GM19025 (cell line): ENCODE measurements around the gene KRTAP1-3.
"Not testable (repeated sequence)": the region's sequence is repeated elsewhere in the genome, so short reads cannot be mapped to it uniquely, and the experiment has no call there.

Experiments
- ATAC-seq: cut with Tn5 transposase; IDR thresholded peaks from one replicate; pipeline ENCODE4 v1.9.1; 2021; ENCODE audit warnings: mild to moderate bottlenecking, low read depth, moderate library complexity; ENCODE audit not compliant: unreplicated experiment

KRTAP1-3 gene

DNA sequence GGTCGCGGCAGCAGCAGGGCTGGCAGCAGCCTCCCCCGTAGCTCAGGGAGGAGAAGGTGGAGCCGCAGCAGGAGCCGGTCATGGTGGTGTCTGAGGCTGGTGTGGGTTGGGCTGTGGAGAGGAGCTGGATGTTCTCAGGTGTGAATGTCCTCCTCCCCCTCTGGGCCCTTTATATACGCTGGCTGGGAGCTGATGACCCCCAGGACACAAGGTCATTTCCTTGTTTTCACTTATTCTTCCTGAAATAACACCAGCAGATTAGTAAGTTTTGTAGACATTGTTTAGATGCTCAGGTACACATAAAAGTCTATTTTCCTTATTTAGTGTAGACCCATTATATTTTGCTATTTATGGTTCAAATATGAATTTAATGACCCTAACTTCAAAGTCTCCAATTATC, 20.5 kb upstream of the KRTAP1-3 start, which contains the start of gene KRTAP2-2:
TSS of gene KRTAP2-2 (minus strand) at position 101 of the 400 bp plus-strand sequence. CDS start at position 82, 19 bp downstream.
- ATAC-seq = not testable (repeated sequence)

DNA sequence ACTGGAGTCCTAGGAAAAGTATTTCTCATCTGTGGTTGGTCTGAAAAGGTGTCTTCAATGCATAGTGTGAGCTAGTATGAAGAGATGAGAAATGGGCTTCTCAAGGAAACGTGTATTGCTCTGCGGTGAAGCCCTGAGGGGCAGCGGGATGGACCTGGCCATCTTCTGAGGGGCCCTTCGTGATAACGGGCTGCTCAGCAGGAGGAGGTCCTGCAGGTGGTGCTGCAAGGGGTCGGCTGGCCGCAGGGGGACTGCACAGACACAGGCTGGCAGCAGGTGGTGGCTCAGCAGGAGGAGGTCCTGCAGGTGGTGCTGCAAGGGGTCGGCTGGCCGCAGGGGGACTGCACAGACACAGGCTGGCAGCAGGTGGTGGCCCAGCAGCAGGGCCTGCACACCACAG, 19.9 kb upstream of the KRTAP1-3 start:
- not testable (repeated sequence) for ATAC-seq

DNA sequence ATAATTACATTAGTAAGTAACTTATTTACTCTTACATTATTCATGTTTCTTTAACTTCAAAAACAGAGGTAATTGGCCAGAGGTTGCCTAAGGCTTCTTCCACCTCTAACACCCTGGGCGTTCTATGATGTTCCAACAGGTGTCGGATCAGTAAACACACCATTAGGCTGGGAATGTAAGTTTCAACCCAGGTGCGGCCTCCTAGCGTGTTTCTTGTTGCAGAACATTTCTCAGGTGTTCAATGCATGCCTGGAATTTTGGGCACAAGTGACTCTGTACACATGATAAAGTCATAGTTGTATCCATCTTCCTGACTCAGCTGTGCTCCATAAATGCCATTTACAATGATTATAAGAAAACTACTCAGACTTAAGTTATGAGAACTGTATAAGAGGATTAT, 19.4 kb upstream of the KRTAP1-3 start:
- ATAC-seq = no peak

DNA sequence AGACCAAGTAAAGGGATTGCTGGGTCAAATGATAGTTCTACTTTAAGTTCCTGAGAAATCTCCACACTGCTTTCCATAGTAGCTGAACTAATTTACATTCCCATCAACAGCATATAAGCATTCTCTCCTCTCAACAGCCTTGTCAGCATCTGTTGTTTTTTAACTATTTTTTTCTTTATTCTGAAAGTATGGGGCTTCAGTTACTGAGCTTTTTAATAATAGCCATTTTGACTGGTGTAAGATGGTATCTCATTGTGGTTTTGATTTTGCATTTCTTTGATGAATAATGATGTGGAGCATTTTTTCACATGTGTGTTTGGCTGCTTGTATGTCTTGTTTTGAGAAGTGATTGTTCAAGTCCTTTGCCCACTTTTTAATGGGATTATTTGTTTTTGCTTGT, 17.9 kb upstream of the KRTAP1-3 start:
- no peak for ATAC-seq

DNA sequence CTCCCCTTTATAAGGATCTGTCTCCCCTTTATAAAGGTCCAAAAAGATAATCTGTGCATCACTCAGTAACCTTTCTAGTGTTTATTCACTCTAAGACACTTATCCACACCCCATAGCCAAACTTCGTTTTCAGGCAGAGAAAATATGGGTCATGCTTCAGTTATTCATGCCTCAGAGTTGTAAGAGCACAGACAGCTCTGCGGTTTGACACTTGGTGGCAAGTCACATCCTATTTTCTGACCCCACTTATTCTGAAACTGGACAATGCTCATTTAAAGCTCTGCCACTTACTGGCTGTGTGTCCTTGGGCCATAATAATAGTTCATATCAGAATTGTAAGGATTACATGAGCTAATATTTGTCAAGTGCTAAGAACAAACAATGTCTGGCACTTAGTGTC, 14.4 kb upstream of the KRTAP1-3 start:
- ATAC-seq = no peak

DNA sequence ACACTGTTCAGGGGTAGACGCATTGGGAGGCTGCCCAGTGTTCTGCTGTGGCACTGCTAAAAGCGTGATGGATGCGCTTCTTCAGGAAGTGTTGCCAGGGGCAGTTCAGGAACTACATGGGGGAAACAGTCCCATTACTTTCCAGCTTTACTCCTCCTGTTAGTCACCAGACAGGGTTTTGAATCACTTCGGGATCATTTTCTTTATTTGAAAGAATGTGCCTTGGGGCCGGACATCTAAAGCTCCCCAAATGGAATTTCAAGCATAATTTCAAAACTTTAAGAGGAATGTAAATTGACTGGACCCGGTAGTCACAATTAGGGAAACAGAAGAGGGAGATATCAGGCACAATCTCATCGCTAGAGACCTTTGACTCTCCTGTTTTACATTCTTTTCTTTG, 13.8 kb upstream of the KRTAP1-3 start:
- no peak for ATAC-seq

DNA sequence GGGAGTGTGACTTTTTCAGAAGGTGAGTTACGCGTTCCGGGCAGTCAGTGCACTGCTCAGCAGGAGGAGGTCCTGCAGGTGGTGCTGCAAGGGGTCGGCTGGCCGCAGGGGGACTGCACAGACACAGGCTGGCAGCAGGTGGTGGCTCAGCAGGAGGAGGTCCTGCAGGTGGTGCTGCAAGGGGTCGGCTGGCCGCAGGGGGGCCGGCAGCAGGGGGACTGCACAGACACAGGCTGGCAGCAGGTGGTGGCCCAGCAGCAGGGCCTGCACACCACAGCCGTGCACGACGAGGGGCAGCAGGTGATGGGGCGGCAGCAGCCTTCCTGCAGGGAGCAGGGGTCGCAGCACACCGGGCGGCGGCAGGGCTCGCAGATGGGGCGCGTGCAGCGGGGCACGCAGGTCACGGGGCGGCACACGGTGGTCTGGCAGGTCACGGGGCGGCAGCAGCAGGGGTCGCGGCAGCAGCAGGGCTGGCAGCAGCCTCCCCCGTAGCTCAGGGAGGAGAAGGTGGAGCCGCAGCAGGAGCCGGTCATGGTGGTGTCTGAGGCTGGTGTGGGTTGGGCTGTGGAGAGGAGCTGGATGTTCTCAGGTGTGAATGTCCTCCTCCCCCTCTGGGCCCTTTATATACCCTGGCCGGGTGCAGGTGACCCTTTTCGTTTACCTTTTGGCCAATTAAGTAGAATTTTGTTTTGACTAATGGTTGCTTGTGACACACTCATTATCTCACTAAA, 12.2 kb upstream of the KRTAP1-3 start, which contains the start of gene KRTAP2-1:
TSS of gene KRTAP2-1 (minus strand) at position 582 of the 731 bp plus-strand sequence. CDS start at position 533, 49 bp downstream.
- not testable (repeated sequence) for ATAC-seq

DNA sequence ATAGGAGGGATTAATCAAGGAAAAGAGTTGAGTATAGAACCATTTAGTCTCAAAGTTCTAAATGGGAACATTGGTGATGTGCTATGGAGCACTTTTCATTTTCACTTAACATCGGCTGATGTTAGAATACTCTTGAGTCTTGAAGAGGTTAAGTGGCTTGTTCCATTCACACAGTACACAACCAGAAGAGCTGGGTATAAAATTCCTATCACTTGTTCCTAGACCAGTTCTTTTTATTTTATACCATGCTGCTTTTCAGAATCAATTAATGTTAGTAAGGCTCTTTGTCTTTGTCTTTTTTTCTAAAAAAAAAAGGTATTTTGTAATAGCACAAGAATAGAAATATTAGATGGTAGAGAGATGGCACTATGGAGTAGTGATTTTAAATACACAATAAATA, 8.3 kb upstream of the KRTAP1-3 start:
- no peak for ATAC-seq

DNA sequence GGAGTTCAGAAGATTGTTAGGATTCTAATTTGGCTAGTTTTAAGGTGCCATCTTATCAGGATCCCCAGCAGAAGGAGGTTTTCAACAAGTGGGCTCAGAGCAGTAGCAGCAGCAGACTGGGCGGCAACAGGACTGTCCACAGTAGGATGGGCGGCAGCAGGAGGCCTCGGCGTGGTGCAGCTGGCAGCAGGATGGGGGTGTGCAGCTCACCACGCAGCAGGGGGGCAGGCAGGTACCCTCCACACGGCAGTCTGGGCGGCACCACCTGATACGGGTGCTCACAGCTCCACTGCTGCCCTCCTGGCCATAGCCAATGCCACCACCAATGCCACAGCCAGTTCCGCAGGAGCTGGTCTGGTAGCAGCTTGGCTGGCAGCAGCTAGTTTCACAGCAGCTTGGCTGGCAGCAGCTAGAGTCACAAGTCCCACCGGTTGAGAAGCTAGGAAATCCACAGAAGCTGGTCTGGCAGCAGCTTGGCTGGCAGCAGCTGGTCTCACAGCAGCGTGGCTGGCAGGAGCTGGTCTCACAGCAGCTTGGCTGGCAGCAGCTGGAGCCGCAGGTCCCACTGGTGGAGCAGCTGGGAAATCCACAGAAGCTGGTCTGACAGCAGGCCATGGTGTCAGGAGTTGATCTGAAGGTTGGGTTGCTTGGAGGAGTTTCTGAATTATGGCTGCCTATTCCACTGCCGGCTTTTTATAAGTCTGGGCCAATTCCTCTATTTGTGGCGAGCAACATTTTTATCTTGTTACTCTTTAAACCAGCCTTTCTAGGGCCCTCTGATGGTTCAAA, 6.3 kb upstream of the KRTAP1-3 start, which contains the start of gene KRTAP1-1:
TSS of gene KRTAP1-1 (minus strand) at position 668 of the 789 bp plus-strand sequence. CDS start at position 615, 53 bp downstream.
- not testable (repeated sequence) for ATAC-seq

DNA sequence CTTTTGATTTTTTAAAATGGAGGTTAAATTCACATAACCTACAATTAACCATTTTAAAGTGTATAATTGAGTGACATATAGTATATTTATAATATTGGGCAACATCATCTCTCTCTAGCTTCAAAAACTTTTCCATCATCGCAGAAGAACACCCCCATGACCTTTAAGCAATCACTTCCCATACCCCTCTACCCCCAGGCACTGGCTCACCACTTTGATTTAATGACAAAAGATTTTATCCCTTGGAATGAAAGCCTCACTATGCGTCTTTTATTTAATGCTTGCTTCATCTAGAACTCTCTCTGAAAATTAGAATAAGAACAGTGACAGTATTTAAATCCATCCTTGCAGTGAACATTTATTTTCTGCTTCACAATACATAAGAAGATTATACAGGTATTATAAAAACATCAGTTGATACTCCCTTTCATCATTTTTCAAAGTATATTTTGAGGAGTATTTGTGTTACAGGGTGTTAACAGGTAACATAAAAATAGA, 3.2 kb upstream of the KRTAP1-3 start:
- no peak for ATAC-seq

DNA sequence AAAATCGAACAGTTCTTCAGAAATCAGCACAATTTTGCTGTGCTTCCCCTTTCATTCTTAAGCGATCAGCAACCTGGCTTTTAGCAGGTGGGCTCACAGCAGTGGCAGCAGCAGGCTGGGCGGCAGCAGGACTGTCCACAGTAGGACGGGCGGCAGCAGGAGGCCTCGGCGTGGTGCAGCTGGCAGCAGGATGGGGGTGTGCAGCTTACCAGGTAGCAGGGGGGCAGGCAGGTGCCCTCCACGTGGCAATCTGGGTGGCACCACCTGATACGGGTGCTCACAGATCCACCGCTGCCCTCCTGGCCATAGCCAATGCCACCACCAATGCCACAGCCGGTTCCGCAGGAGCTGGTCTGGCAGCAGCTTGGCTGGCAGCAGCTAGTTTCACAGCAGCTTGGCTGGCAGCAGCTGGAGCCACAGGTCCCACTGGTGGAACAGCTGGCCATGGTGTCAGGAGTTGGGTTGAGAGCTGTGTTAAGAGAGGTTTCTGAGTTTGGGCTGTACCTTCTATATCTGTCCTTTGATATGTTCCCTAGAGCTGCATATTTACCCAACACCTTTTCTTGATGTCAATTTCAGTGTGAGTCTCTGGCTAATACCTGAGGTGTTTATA, 4.9 kb downstream of the KRTAP1-3 start, which contains the start of gene KRTAP1-4:
TSS of gene KRTAP1-4 (minus strand) at position 563 of the 613 bp plus-strand sequence. CDS start at position 446, 117 bp downstream.
- ATAC-seq = no peak

DNA sequence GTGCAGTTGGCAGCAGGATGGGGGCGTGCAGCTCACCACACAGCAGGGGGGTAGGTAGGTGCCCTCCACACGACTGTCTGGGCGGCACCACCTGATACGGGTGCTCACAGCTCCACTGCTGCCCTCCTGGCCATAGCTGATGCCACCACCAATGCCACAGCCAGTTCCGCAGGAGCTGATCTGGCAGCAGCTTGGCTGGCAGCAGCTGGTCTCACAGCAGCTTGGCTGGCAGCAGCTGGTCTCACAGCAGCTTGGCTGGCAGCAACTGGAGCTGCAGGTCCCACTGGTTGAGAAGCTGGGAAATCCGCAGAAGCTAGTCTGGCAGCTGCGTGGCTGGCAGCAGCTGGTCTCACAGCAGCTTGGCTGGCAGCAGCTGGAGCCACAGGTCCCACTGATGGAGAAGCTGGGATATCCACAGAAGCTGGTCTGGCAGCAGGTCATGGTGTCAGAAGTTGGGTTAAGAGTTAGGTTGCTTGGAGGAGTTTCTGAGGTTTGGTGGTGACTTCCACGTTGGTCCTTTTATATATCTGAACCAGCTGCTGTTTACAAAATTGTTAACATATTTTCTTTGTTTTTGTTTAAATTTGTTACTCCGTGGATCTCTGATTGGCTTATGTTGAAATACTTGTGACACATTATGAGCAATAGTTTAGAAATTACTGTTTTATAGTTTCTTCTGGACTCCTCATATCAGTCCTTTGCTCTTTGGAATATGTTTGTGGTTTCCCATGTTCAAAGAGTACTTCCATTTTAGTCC, 7.8 kb downstream of the KRTAP1-3 start, which contains the start of gene KRTAP1-5:
TSS of gene KRTAP1-5 (minus strand) at position 494 of the 757 bp plus-strand sequence. CDS start at position 441, 53 bp downstream.
- ATAC-seq = no peak

DNA sequence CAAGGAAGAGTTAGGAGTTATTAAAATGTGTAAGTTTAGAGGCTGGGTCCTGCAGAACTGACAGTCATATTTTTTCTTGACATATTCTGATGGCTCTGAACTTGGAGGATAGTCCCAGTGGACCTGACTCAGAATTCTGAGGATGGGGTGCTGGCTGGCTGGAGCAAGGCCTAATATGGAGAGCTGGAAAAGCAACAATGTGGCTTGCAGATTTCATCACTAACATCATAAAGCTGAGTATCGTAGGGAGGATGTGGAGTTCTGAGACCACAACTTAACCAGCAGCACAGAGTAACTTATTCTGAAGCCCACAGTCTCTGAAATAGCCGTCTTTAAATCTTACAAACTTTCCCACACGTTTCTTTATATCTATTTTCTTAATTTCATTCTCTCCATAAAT, 10.0 kb downstream of the KRTAP1-3 start:
- ATAC-seq = no peak

DNA sequence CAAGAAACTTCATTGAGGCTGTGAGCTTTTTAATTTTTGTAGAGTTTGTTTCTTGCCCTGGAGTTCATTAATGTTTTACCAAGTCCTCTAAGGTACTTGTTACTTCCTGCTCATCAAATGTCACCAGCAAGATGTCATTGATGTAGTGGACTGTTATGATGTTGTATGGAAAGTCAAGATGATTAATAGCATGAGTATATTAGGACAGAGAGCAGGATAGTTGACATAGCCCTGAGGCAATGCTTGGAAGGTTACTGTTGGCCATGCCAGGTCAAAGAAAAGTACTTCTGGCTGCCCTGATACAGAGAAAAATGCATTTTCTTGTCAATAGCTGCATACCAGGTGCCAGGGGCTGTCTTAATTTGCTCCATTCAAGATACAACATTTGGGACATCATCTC, 14.3 kb downstream of the KRTAP1-3 start:
- no peak for ATAC-seq

DNA sequence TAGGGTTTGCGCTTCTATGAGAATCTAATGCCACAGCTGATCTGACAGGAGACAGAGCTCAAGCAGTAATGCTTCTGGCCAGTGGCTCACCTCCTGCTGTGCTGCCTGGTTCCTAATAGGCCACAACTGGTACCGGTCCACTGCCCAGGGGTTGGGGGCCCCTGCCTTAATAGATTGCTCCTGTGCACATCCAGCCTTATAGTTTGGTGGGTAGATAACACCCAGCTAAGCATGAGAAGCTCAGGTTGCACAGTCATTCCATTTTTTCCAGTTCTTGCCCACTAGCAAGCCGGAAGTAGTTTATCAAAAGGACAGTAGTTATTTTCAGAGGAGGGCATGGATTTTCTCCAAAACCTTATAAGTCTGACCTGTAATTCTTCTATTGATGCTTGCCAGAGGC, 15.3 kb downstream of the KRTAP1-3 start:
- ATAC-seq = no peak

DNA sequence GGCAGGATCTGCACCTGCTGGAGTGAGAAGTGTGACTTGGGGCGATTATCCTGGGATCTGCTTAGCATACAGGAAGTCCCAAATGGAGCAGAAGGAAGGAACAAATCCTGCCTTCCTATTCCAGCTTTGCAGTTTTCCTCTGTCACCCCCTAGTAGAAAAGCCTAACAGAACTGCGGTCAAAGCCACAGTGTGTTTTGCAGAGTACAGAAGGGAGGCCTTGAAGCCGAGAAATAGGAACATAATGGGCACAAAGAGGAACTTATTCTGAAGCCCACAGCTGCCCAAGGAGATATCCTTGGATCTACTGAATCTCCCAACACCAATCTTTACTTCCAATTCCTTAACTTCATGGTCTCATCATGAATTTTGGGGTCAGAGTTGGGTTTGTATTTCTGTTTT, 16.1 kb downstream of the KRTAP1-3 start:
- no peak for ATAC-seq

DNA sequence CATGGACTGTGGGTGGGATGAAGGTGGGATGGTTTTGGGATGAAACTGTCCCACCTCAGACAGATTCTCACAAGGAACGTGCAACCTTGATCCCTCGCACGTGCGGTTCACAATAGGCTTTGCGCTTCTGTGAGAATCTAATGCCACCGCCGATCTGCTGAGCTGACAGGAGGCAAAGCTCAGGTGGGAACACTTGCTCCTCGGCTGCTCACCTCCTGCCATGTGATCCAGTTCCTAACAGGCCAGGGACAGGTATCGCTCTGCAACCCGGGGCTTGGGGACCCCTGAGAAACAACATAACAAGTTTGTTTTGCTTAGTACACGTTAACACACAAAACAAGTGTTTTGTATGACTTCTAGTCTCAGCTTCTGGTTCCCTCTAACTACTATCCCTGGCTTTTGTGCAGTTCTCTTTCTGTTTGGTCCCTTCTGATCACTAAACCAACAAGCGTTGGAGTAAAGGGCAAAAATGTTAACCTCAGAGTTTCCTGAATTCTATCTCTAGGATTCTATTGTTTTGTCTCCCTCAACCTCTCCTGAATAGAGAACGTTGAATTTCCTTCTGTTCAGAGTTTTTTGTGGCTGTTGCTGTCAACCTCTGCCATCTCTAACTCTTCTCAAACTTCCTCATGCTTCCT, 18.0 kb downstream of the KRTAP1-3 start:
- no peak for ATAC-seq

DNA sequence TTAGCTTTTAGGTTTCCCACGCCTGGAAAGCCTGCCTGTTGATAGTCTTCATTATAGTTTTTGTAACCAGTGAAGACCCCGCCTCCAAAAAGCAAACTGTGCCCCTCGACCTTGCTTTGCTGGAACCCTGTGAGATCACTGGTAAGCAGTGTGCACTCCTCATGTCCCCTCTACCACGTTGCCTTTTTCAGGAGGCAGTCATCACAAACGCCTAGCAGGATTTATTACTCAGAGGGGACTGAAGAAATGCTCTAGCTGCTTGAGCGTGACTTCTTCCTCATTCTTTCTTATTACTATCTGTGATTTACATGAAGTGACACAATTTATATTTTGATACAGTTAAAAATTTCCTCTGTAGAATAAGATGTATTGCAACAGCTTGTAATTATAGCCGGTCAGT, 19.2 kb downstream of the KRTAP1-3 start:
- ATAC-seq = no peak

DNA sequence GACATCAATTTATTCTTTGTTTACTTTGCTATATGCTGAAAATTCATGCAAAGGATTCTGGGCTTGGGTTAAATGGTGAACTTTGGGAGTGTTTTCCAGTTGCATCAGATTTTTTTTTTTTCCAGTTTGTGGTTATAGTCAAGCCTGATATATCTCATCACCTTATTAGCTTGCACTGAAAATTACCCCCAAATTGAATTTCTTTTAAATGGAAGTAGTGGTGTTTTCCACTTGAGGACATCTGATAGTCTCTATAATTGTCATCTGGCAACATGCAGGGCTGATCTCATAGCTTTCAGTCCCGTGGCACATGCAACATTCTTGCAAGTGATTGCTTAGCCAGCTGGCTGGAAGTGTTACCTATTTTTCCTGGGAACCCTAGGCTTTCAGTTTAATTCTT, 21.1 kb downstream of the KRTAP1-3 start:
- ATAC-seq = no peak
